ENCODE results near the gene EPAS1. TPM values are rescaled to one million over a fixed set of nuclear protein-coding genes. Genes with fewer than 3 reads are reported as not detected.
A peak's percentile ranks its signal among the peaks of the same experiment; 100 is the strongest.

The EPAS1 gene
- total RNA-seq, 1 donor from 2014 or later = 99.8 TPM

GRCh38 chr2:46361920-46362666 is 64.9 kb downstream of the EPAS1 start:
- FAIRE-seq = no peak
- H3K4me3 ChIP-seq (ENCODE audit: low read depth, low read length) = no peak overlapping the region
- TF ChIP-seq, protein P1, sequence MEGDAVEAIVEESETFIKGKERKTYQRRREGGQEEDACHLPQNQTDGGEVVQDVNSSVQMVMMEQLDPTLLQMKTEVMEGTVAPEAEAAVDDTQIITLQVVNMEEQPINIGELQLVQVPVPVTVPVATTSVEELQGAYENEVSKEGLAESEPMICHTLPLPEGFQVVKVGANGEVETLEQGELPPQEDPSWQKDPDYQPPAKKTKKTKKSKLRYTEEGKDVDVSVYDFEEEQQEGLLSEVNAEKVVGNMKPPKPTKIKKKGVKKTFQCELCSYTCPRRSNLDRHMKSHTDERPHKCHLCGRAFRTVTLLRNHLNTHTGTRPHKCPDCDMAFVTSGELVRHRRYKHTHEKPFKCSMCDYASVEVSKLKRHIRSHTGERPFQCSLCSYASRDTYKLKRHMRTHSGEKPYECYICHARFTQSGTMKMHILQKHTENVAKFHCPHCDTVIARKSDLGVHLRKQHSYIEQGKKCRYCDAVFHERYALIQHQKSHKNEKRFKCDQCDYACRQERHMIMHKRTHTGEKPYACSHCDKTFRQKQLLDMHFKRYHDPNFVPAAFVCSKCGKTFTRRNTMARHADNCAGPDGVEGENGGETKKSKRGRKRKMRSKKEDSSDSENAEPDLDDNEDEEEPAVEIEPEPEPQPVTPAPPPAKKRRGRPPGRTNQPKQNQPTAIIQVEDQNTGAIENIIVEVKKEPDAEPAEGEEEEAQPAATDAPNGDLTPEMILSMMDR (IDR thresholded peaks at IDR 0.05; ENCODE audit: insufficient read depth, low read length, severe bottlenecking) = no peak
- DNase-seq (ENCODE audit: low read depth) = no peak
- no peaks in the 10 kb centered on the region for H3K27me3 ChIP-seq (ENCODE audit: control insufficient read depth, insufficient read depth, low read length)
- peaks cover 32% of the 10 kb centered on the region for H3K36me3 ChIP-seq (ENCODE audit: control insufficient read depth, insufficient read depth, low read length)

DNA sequence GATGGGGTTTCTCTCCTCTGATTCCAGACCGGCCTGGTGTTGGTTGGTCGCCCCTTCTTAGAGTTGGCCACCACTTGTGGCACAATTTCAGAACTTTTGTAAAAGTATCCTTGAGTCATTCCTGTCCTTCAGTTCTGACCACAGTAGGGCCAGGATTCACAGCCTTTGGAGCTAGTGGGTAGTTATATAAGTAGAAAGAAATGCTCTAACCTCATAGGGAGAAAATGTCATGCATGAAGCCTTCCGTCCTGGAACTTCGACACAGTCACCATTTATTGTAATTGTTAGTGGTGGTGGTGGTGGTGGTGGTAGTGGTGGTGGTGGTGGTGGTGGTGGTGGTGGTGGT is 65.4 kb downstream of the EPAS1 start:
- H3K36me3 ChIP-seq (ENCODE audit: control insufficient read depth, insufficient read depth, low read length) = peaks cover 31% of the 10 kb centered on the region
- TF ChIP-seq, protein P1 (IDR thresholded peaks at IDR 0.05; ENCODE audit: insufficient read depth, low read length, severe bottlenecking) = no peak
- FAIRE-seq (no peak), DNase-seq (ENCODE audit: low read depth) (no peak)
- no peak overlapping the region for H3K4me3 ChIP-seq (ENCODE audit: low read depth, low read length)
- H3K27me3 ChIP-seq (ENCODE audit: control insufficient read depth, insufficient read depth, low read length) = no peaks in the 10 kb centered on the region

- Histone ChIP-seq H3K27me3 (ENCODE audit: control insufficient read depth, insufficient read depth, low read length) (no peaks in the 10 kb centered on the region), H3K36me3 (ENCODE audit: control insufficient read depth, insufficient read depth, low read length) (peaks cover 26% of the 10 kb centered on the region), H3K4me3 (ENCODE audit: low read depth, low read length) (no peak overlapping the region)
- DNase-seq (ENCODE audit: low read depth) (peak; percentile 53), FAIRE-seq (no peak)
- TF ChIP-seq, protein P1 (IDR thresholded peaks at IDR 0.05; ENCODE audit: insufficient read depth, low read length, severe bottlenecking) = no peak
Measured at GRCh38 chr2:46363535-46364170, 66.4 kb downstream of the EPAS1 start.

DNA sequence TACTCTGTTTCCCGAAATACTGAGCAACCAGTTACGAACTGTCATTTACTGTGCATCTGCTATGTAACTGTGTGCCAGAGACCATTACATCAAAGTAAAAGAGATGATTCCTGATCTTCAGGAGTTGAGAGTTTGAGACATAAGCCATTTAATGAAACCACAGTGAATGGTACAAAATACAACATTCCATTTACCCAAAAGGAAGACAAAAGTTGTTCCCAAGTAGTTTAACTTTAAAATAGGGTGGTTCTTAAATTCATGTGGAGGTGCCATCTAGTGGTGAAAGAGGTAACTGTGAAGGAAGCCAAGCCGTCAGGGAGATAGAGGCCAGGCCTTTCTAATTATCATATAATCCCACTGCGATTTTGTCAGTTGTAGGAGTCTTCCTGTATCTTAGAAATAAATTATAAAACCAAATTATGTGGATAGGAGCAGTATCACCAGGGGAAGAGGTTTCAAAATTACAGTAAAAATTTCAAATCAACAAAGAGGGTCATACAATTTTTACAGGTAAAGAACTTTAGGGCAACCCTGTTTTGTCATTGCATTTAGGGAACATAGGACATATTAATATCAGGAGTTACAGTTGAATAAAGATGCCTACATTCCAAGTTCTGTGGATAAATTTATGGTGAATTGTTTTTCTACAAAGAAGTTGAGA is 67.7 kb downstream of the EPAS1 start:
- H3K36me3 ChIP-seq (ENCODE audit: control insufficient read depth, insufficient read depth, low read length) = peaks cover 31% of the 10 kb centered on the region
- TF ChIP-seq, protein P1 (IDR thresholded peaks at IDR 0.05; ENCODE audit: insufficient read depth, low read length, severe bottlenecking) = peak; percentile 60
- no peak overlapping the region for H3K4me3 ChIP-seq (ENCODE audit: low read depth, low read length)
- FAIRE-seq (no peak), DNase-seq (ENCODE audit: low read depth) (peak; percentile 59)
- H3K27me3 ChIP-seq (ENCODE audit: control insufficient read depth, insufficient read depth, low read length) = no peaks in the 10 kb centered on the region

DNA sequence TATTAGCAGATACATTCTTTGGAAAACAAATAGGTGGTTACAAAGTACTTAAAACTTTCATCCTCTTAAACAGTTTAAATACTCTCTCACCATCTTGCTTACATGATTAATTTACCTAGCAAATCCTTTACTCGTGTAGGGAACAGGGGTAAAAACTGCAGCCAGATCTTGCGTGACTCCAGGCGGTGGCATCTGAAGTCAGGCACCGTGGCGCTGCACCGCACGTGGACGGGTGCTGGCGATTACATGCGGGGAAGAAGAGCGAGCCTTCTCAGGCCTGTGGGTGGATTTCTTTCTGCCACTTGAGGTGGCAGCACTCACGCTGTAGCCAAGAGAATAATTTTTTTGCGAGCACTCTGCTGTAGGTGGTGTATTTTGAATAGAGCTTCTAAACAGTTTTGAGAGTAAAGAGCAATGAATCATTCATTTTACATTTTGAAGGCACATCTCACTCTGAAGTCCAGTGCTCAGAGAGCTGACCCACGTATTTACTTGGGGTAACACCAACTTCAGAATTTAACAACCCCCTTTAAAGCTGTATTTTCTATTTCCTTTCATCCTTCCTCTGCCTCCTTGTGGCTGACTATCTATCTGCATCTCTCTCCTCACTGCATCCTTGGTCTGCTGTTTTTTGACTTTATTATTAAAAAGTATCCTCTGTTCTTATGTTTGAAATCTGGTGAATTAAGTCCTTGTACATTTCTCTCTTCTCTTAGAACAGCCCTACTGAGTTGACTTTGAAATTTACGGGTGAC is 68.9 kb downstream of the EPAS1 start:
- no peak overlapping the region for H3K4me3 ChIP-seq (ENCODE audit: low read depth, low read length)
- H3K27me3 ChIP-seq (ENCODE audit: control insufficient read depth, insufficient read depth, low read length) = no peaks in the 10 kb centered on the region
- H3K36me3 ChIP-seq (ENCODE audit: control insufficient read depth, insufficient read depth, low read length) = peaks cover 30% of the 10 kb centered on the region
- TF ChIP-seq, protein P1 (IDR thresholded peaks at IDR 0.05; ENCODE audit: insufficient read depth, low read length, severe bottlenecking) = peak; percentile 25
- DNase-seq (ENCODE audit: low read depth) (no peak), FAIRE-seq (no peak)

Data from bronchial epithelial cell (primary cell).